ENCODE measurements around the gene PFDN2.

DNA sequence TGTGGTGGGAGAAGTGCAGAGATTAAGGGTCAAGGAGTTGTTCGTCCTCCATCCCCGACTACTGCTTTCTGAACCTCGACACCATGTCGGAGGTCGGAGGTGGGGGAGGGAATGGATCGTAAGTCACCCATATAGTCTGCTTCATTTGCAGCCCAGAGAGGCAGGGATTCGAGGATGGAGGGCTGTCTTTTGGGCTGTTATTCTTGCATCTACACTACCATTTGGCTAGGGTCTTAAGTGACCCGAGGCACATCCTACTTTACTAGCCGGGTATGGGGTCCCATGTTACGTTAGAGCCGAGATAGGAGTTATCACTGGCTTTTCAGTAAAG is 42.0 kb upstream of the PFDN2 start:
- TF ChIP-seq, protein P1, sequence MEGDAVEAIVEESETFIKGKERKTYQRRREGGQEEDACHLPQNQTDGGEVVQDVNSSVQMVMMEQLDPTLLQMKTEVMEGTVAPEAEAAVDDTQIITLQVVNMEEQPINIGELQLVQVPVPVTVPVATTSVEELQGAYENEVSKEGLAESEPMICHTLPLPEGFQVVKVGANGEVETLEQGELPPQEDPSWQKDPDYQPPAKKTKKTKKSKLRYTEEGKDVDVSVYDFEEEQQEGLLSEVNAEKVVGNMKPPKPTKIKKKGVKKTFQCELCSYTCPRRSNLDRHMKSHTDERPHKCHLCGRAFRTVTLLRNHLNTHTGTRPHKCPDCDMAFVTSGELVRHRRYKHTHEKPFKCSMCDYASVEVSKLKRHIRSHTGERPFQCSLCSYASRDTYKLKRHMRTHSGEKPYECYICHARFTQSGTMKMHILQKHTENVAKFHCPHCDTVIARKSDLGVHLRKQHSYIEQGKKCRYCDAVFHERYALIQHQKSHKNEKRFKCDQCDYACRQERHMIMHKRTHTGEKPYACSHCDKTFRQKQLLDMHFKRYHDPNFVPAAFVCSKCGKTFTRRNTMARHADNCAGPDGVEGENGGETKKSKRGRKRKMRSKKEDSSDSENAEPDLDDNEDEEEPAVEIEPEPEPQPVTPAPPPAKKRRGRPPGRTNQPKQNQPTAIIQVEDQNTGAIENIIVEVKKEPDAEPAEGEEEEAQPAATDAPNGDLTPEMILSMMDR (conservative IDR thresholded peaks at IDR 0.05; ENCODE audit: low read length) = no peak
- no peak for TF ChIP-seq EZH2phosphoT487 (IDR thresholded peaks at IDR 0.05; ENCODE audit: borderline replicate concordance, low read depth, low read length)

Measured in OCI-LY7 (cell line).